ENCODE measurements around the gene ERGIC1. TPM values are rescaled to one million over a fixed set of nuclear protein-coding genes. Genes with fewer than 3 reads are reported as not detected.

The ERGIC1 gene
- total and polyA plus RNA-seq, 2 experiments from 2014 or later, result 25.2 to 92.2 TPM

- DNase-seq (ENCODE audit: low spot score), result no peak
- peaks cover 6% of the 10 kb centered on the region for H3K4me1 ChIP-seq (ENCODE audit: insufficient read depth)
- peaks cover 98% of the 10 kb centered on the region for H3K79me2 ChIP-seq (replicated peaks; ENCODE audit: insufficient read depth)
- Mint-ChIP-seq H3K4me3 (no peak overlapping the region), H3K27me3 (ENCODE audit: insufficient read depth, low read depth, poor library complexity) (peaks cover 2% of the 10 kb centered on the region), H3K9me3 (no peaks in the 10 kb centered on the region; the same call in 2 of the 3 replicates), H3K4me1 (peaks cover 23% of the 10 kb centered on the region), H3K27ac (no peak overlapping the region; the same call in 1 of the 2 replicates), H3K36me3 (ENCODE audit: low read depth) (peaks cover 33% of the 10 kb centered on the region)
- H3K4me3 ChIP-seq, result no peak overlapping the region
- no peaks in the 10 kb centered on the region for H3K27me3 ChIP-seq (ENCODE audit: insufficient read depth)
- H3K27ac ChIP-seq (ENCODE audit: low read depth), result no peak overlapping the region
- no peak for ATAC-seq
- no peaks in the 10 kb centered on the region for H3K9me2 ChIP-seq (ENCODE audit: insufficient read depth)
- no peak overlapping the region for H2AFZ ChIP-seq
- H4K20me1 ChIP-seq (replicated peaks; ENCODE audit: insufficient read depth), result peaks cover 63% of the 10 kb centered on the region
- no peaks in the 10 kb centered on the region; the same call in 1 of the 2 replicates for H3K36me3 ChIP-seq (ENCODE audit: insufficient read depth)
- no peaks in the 10 kb centered on the region for H3F3A ChIP-seq (replicated peaks; ENCODE audit: low read depth)
- H3K4me2 ChIP-seq, result no peak overlapping the region
- TF ChIP-seq CREB1 (CRISPR knock-in tag; IDR thresholded peaks at IDR 0.05; ENCODE audit: low read depth) (no peak), NANOG (IDR thresholded peaks at IDR 0.05; ENCODE audit: borderline replicate concordance) (no peak), STAT1 (IDR thresholded peaks at IDR 0.05; ENCODE audit: unreplicated experiment) (no peak), EZH2phosphoT487 (IDR thresholded peaks at IDR 0.05; ENCODE audit: unreplicated experiment) (no peak), POLR2AphosphoS5 (IDR thresholded peaks at IDR 0.05; ENCODE audit: low read depth) (no peak), ZNF331 (CRISPR knock-in tag; IDR thresholded peaks at IDR 0.05; ENCODE audit: low read depth) (no peak), ZNF462 (CRISPR knock-in tag; IDR thresholded peaks at IDR 0.05) (no peak), EZH2 (IDR thresholded peaks at IDR 0.05; ENCODE audit: low read depth, unreplicated experiment) (no peak), REST (IDR thresholded peaks at IDR 0.05; ENCODE audit: unreplicated experiment) (no peak)
- TF ChIP-seq, protein P1, sequence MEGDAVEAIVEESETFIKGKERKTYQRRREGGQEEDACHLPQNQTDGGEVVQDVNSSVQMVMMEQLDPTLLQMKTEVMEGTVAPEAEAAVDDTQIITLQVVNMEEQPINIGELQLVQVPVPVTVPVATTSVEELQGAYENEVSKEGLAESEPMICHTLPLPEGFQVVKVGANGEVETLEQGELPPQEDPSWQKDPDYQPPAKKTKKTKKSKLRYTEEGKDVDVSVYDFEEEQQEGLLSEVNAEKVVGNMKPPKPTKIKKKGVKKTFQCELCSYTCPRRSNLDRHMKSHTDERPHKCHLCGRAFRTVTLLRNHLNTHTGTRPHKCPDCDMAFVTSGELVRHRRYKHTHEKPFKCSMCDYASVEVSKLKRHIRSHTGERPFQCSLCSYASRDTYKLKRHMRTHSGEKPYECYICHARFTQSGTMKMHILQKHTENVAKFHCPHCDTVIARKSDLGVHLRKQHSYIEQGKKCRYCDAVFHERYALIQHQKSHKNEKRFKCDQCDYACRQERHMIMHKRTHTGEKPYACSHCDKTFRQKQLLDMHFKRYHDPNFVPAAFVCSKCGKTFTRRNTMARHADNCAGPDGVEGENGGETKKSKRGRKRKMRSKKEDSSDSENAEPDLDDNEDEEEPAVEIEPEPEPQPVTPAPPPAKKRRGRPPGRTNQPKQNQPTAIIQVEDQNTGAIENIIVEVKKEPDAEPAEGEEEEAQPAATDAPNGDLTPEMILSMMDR (conservative IDR thresholded peaks at IDR 0.05; ENCODE audit: low read depth in 2 of 2), result no peak
Measured at GRCh38 chr5:172840432-172841154, 6.5 kb downstream of the ERGIC1 start.
